HG03159 (cell line): Measurements from ENCODE around the gene IRF2BP2.
"Not testable (repeated sequence)": the region's sequence is repeated elsewhere in the genome, so short reads cannot be mapped to it uniquely, and the experiment has no call there.

Experiments used
- ATAC-seq: cut with Tn5 transposase; IDR thresholded peaks from one replicate; pipeline ENCODE4 v1.9.1; 2021; ENCODE audit warnings: mild to moderate bottlenecking, moderate library complexity; ENCODE audit not compliant: unreplicated experiment

IRF2BP2 gene

DNA sequence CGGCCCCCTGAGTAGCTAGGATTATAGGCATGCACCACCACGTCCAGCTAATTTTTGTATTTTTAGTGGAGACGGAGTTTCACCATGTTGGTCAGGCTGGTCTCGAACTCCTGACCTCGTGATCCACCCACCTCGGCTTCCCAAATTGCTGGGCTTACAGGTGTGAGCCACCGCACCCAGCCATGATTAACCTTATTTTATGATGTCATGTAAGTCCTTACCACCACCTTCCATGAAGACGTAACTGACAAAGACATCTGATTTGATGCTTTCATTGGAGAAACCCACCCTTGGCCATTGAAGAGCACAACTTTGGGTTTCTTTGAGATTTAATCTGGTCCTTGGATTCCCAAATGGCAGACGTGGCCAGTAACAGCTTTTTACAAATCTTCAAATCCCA, 24.9 kb upstream of the IRF2BP2 start:
- ATAC-seq, result not testable (repeated sequence)

DNA sequence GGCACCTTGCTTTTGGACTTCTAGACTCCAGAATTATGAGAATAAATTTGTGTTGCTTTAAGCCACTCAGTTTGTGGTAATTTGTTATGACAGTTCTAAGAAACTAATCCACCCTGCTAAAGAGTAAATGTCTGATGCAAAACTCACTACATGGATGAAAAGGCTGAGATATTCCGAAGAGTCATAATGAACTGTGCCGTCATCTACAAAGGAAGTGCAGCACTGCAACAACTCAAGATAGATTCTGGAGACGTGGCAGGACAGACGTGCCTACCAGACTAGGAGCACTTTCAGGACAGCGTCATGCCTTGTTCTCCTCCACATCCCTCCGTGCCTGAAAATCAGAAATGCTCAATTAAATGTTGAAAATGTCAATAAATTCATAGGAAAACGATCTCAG, 24.4 kb upstream of the IRF2BP2 start:
- ATAC-seq, result no peak

DNA sequence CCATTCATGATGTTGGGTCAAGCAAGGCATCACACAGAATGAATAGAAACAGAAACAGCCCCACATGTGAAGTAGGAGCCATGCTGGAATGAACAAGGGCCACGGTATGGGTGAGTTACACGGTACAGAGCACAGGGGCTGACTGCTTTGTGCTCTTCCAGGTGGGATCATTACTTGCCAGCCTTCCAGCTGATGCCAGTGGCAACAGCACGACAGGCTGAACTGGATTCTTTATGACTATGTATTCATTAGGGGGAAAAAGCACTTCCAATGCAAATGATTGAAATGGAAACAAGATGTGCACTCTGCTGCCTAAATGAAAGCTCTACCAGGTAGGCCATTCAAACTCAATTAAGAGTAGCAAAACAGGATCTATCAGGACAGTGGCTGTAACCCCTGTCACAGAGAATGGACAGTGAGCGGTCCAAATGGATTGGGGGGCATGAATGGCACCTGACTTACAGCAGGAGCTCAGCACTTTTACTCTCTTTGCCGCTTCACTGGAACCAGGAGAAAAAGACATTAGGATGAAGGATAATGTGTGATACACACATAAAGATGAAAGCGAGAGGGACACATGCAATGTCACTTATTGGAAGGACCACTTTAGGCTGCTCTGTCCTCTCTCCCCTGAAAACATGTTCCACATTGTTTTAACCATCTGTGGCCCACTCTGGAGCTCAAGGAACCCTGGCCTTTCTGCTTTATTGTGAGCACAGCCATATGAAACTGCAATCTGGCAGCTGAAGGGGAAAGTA, 23.4 kb upstream of the IRF2BP2 start:
- ATAC-seq, result no peak

DNA sequence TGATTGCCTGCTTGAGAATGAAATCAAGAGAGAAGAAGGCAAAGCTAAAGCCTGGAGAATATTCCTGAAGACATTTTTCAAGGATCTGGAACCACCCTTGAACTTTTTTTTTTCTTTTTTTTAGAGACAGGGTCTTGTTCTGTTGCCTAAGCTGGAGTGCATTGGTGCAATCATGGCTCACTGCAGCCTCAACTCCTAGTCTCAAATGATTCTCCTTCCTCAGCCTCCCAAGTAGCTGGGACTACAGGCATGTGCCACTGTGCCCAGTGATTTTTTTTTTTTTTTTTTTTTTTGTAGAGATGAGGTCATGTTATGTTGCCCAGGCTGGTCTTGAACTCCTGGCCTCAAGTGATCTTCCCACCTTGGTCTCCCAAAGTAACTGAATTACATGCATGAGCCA, 22.2 kb upstream of the IRF2BP2 start:
- no peak for ATAC-seq

DNA sequence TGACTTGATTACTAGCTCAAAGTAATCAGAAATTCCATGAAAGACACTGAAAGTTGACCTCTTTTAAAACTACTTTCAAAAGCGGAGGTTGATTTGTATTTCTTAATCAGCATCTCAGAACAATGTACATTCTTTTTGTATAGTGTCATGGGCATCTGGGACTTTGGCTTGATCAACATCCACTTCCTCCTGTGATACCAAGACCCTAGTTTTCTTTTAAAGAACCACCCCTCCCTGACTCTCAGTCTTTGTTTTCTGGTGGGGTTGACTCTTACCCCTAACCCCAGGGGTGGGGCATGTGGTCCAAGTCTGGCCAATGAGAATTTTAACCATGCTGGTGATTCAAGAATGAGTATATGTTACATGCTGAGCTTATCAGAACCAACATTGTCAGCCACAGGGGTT, 21.7 kb upstream of the IRF2BP2 start:
- no peak for ATAC-seq

DNA sequence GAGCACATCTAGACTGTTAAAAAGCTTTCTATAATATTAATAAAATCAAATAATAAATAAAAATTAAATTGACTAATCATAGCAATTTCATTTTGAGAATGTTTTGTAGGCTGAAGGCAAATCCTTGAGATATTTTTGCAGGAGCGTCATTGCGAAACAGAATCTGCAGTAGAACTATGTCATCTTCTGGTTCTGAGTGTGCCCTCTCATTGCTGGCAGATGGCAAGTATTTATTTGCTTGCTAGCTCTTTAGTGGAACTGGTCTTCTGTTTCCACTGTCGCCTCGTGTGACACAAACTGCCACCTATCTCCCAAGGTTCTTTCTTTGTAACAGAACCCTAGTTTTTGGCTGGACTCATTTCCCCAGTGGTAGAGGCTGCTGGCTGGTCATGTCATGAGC, 19.0 kb upstream of the IRF2BP2 start:
- ATAC-seq, result no peak

DNA sequence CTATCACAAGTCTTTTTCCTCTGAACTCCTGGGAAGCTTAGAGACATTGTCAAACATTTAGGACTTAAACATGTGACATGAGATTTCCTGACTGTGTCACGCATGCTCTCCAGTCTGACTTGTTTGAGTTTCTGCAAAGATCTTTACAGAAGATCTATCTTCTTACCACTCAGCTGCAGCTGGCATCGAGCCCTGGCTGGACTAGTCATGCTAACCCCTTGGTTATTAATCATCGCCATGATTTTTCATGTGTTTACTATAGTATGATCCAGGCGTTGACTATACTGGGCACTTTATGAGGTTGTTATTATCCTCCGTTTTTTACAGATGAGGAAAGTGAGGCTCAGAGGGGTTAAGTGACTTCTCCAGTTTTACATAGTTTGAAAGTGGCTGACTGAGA, 18.1 kb upstream of the IRF2BP2 start:
- ATAC-seq, result no peak

DNA sequence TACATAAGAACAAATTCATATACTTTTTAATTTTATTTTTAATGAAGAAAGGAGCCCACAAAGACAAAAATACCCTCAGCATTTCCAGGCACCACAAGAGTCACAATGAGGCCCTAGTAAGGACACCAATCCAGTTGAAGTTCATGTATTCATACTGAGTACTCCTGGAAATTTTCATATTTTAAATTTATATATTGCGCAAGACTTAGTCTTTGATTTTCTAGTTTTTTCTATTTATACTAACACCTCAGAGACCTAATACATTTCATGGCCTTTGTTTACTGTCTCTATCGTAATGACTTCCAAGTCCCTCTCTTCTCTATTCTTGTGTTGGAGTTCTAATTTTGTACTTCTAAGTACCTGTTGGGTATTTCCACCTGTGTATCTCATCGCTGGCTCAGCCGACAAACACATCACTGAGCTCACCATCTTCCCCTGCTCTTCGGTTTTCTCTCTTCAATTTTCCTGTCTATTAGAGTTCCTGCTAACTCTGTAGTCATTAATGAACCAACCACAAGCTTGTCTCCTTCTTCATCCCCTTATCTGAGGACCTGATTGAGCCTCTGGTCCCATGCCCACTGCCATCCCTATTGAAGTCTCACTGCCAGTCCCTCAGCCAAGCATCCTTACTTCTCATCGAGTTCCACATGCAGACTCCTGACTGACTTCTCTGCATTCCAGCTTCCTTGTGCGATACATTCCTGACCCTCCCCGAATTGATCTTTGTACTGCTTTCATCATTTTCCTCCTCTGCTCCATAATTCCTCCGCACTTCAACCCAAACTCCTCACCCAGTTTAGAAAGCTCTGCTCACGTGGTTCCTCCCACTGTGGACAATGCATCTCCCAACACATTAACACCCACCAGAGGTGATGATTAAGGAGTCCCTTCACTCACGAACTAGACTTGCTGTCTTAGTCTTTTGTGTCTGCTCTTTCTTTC, 17.3 kb upstream of the IRF2BP2 start:
- no peak for ATAC-seq

DNA sequence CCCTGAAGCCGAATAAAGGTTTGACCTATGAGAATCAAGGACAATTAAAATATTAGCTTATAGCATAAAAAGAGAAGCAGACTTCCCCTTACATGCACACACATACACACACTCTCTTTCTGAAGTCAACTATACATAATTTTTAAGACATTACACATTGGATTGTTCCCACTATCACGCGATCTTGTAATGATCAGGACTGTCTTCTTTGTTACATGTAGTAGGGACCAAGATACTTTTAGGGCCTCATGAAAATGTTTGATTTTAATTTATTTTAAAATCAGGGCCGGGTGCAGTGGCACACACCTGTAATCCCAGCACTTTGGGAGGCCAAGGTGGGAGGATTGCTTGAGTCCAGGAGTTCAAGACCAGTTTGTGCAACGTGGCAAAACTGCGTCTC, 16.4 kb upstream of the IRF2BP2 start:
- no peak for ATAC-seq

DNA sequence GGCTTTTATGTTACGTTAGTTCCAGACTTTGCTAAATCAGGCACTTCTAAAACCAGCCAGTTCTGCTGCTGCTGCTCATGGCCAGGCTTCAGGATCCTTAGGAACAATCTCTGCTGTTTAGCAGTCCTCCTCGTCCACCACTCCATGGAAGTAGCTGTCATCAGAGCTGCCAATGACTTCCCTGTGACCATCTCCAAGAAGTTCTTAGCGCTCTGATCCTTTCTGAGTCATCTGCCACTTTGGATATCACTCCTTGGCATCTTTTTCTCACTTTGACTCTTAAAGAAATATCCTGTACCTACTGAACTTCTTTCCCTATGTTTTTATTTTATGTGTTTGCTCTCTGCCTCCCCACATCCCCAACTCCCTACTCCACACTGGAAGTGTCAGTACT, 14.7 kb upstream of the IRF2BP2 start:
- no peak for ATAC-seq

DNA sequence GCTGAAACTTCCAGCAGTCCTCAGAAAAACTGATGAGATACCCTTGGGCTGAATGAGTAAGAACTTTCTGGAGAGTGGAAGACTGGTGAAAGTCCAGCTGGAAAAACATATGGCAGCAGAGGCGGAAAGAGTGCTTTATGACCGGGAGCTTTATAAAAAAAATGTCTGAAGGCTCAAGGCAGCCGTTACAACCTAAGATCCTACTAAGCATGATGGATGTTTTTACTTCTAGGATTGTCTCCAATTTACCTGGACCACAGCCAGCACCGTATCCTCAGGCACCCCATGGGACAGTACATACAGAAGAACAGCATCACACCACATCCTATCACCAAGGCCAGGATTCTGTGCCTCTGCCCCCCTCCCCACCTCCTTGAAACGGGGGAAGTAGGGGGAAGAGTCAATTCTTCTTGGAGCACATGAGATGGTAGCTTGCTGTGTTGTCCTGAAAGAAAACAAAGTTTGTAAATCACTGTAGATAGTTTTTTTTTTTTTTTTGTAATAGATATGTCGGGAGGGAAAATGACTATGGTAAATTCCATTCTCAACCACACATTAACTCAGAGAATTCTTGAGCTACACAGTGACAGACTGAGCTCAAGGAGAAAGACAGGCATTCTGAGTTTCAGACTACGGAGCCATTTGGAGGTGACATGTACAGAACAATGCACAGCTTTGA, 11.8 kb upstream of the IRF2BP2 start:
- ATAC-seq, result no peak

DNA sequence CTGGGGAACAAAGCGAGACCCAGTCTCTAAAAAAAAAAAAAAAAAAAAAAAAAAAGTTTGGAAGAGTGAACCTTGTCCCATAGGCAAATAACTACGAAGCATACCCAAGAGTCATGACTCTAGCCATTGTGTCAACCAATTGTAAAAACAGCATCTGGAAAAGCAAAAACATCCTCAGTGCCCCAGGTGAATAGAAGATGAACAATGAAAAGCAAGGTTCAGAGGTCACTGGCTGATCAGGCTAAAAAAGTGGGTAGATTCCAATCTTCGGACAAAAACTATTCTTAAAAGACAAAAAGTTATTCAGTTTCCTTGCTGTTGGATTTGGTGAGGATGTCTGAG, 11.1 kb upstream of the IRF2BP2 start:
- ATAC-seq, result no peak

DNA sequence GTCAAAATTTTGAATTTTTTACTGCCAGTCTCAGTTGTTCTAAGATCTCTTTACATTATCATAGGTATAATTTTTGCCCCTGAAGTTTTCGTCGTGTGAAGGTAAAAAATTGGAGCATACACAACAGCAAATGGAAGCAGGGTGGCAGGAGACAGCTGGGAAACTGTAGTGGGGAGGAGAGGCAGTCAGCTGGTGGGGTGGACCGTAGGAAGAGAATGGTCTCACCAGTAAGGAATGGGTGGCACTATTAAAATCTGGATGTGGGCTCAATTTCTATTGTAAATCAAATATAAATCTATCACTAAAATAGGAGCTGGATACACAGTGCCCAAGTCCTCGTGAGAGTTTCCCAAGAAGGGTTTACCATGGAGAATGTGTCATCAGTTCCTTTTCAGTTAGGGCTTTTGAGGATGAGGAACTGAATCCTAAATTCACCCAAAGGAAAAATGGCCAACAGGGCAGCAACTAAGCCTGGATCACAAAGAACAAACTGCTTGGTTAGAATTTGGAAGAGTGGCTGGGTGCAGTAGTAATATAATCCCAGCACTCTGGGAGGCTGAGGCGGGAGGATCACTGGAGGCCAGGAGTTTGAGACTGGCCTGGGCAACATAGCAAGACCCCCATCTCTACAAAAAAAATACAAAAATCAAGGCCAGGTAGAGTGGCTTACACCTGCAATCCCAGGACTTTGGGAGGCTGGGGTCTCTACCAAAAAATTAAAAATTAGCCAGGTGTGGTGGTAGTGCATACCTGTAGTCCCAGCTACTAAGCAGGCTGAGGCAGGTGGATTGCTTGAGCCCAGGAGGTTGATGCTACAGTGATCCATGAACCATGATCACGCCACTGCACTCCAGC, 10.5 kb upstream of the IRF2BP2 start:
- no peak for ATAC-seq

DNA sequence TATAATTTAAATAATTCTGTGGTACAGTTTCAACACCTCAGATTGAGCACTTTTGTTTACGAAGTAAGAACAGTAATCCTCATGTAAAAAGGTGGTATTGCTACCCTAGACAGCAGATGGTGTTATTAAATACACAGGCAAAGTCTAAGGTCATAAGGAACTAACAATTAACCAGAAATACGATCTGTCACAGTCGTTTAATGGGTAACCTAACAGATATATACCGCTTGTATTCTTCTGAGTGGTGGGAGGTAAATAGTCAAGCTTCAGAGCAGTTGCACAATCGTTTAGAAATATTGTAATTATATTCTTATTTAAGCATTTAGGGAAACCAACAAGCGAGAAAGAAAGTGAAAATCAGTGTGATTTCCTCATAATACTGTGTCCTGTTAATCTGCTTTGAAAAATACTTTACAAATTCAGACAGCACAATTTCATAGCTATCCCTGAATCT, 9.8 kb upstream of the IRF2BP2 start:
- ATAC-seq, result no peak

DNA sequence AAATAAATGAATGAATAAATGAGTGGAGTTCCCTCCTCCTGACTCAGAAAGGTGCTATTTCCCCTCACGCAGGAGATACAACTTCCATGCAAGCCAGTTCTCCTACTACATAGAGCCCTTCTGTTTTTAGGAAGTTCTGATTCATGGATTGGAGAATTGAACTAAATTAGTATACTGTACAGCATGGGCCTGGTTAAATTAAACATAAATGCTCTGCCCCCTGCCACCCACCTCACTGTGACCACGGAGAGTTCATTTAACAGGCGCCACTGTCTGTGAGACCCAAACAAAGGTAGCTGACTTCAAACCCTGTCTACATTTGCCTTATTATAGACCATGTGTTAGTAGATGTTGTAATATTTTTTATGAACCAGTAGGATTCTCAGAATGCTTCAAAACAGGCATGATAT, 9.1 kb upstream of the IRF2BP2 start:
- ATAC-seq, result no peak

DNA sequence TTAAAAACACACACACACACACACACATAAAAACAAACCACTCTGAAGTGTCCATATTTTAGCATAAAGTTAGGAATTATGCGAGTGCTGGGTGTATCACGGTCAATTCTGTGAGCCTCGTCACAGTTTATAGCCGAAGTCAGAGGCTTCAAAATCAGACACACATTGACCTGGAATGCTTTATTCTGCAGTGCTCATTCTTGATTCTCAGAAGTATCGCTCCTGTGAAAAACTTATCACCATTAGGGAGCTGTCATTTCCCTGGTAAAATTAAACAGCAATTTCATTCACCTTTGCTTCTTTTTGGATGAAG, 8.7 kb upstream of the IRF2BP2 start:
- no peak for ATAC-seq

DNA sequence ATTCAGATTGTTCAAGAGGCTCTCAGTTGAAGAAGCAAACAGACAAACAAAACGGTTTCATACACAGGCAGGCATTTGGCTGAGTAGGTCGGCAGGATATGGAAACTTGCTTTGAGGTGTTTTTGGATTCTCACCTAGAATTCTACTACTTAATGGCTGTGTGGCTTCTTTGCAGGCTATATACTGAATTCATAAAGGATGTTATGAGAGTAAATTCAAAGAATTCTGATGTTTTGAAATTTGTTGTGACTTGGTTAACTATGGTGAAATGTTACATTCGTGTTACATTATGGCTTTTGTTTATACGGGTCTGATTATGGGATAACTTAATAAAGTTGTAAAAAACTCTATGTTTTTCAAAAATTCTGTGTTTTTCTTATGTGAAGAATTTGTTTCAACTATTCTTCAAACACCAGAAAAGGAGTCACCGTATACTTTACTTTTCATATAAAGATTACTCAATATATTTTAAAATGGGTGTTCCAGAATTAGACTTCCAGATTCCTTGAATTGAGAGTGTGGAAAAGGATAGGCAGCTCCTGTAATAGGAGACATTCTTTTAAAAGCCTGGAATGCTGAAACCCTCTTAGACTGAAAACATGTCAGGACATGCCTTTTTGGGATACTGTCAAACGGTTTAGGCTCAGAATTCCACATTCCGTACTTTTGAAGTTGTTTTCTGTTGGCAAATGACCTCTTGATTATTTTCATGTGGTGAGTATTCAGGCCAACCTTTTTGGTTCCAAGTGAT, 8.2 kb upstream of the IRF2BP2 start:
- no peak for ATAC-seq

DNA sequence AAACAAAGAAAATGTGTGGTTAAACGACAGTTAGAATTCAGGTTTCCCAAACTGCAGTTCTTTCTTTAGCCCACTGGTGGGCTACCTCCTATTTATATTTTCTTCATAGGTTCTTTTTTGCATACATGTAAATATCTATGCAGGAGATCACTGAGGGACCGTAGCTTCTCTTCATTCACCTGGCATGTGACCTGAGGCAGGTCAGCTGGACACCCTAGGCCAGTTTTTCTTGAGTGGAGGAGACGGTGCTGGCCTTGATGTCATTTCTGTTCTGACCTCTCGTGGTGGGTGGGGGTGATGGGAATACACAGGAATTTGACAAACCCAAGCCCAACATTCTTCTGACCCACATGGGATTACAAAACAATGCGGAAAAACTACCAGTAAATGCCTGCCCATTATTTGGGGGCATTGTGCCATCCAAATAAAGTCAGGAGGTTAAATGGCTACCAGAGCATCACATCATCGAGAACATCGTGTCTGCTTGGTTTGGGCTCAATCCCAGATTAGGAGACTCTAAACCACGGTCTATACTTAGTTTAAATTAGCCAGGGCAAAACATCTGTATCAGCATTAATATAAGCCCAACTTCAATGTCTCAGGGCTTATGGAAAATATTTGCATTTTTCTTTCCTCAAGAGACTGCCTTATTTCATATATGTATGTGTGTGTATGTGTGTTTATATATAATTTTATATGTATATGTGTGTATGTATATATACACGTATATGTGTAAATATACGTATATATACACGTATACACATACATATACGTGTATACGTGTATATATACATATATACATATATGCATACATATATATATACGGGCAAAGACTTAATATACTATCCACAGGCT, 7.4 kb upstream of the IRF2BP2 start:
- ATAC-seq, result no peak

DNA sequence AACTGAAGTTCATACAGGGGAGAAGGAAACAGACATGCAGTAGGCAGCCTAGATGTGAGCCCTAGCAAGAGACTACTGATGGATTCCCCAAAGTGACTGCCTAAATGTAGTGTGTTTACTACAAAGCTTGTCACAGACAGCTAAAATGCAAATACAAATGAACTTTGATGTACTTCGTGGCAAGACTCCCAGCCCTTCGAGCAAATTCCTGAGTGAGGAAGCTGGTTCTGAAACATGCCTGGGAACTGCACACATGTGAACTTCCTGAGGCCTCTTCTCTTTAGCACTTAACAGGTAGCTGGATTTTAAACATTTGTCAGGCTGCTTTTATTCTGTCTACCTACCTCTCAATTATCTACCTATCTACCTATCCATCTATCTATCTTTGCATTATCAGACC, 6.7 kb upstream of the IRF2BP2 start:
- no peak for ATAC-seq
